ENCODE measurements around the gene PLTP.

Gene PLTP

DNA sequence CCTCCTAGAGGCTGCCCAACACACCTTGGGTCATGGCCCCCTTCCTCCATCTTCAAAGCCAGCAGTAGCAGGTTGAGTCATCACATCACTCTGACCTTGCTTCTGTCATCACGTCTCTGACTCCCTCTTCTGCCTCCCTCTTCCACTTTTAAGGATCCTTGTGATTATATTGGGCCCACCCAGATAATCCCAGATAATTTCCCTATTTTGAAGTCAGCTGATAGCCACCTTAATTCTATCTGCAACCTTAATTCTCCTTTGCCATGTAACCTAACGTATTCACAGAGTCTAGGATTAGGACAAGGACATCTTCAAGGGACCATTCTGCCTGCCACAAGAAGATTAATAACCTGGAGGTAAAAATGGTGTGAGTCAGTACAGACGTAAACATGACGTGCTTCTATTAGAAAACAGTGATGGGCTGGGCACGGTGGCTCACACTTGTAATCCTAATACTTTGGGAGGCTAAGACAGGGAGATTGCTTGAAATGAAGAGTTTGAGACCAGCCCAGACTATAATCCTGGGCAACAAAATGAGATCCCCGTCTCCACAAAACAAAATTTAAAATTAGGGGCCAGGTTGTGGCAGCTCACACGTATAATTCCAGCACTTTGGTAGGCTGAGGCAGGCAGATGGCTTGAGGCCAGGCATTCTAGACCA, 51.3 kb downstream of the PLTP start:
- no peaks in the 10 kb centered on the region for H3K9me3 Mint-ChIP-seq
- DNase-seq (ENCODE audit: low spot score in 2 of 2) (no peak), ATAC-seq (no peak)
- no peaks in the 10 kb centered on the region for H3K36me3 Mint-ChIP-seq
- peaks cover 36% of the 10 kb centered on the region for H3K4me1 Mint-ChIP-seq
- no peak overlapping the region for H3K27ac Mint-ChIP-seq
- no peak overlapping the region for H3K4me3 Mint-ChIP-seq

DNA sequence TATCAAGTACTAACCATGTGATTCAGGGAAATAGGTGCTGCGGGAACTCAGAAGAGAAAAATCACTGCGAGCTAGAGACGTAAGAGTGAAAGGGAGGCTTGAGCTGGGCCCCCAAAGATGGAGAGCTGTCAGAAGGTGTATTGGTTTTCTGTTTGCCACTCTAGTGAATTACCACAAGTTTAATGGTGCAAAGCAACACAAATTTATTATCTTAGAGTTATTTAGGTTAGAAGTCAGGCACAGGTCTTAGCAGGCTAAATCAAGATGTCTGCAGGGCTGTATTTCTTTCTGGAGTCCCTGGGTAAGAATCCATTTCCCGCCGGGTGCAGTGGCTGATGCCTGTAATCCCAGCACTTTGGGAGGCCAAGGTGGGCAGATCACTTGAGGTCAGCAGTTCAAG, 52.0 kb downstream of the PLTP start:
- Mint-ChIP-seq H3K27ac (no peak overlapping the region), H3K4me3 (no peak overlapping the region), H3K36me3 (no peaks in the 10 kb centered on the region), H3K4me1 (peaks cover 36% of the 10 kb centered on the region), H3K9me3 (no peaks in the 10 kb centered on the region)
- ATAC-seq (no peak), DNase-seq (ENCODE audit: low spot score in 2 of 2) (no peak)

DNA sequence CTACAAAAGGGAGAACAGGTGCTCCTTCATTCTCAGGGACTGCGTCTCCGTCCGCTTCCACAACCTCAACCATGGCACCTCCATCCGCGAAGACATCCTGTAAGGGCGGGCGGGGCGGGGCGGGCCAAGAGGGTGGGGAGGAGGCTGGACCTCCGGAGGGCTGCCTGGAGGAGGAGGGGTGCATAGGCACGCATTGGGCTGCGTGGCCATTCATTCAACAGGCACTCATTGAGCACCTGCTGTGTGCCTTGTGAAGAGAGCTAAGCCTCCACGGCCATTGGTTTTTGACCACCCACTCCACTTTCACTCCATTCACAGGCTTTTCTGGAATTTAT, 54.1 kb downstream of the PLTP start:
- peaks cover 10% of the 10 kb centered on the region for H3K36me3 Mint-ChIP-seq
- H3K4me3 Mint-ChIP-seq, result peak overlapping the region; percentile 98
- peak overlapping the region; percentile 97 for H3K27ac Mint-ChIP-seq
- H3K4me1 Mint-ChIP-seq, result peaks cover 36% of the 10 kb centered on the region
- H3K9me3 Mint-ChIP-seq, result no peaks in the 10 kb centered on the region
- peak; percentile 57 for ATAC-seq
- DNase-seq (ENCODE audit: low spot score in 2 of 2), result no peak

DNA sequence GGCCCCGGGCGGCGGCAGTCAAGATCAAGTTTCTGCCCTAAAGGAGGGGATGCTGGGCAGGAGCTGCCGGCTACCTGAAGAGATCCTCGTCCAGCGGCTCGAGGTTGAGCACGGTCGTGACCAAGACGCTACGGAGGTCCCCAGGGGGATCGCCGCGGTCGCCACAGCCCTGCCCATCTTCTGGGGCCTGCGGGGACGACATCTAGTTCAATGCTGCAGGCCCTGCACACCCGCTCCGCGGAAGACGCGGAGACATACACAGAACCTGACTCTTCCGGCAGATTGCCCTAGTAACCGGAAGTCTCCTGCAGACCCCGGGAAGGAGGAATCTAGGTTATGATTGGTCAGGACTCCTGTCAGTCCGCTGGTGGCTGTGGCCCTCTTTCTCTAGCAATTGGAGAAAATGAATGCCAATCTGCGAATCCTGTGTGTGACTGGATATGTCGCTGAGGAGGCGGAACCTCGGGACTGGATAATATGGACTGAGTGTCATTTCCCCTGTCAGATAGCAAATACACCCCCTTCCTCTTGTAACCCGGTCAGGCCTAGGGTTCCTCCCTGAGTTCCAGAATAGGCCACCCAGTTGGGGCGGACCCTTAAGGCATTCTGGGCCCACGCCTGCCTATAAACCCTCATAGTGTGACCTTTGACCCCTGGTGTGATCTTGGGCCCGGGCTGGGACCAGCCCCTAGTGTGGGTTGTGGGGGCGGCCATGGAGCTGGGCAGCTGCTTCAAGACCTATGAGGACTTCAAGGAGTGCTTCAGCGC, 54.7 kb downstream of the PLTP start, which contains the start of the genes ACOT8 and ZSWIM3:
Gene ACOT8 (minus strand): TSS at position 279 of the 768 bp plus-strand sequence. CDS start 77 bp downstream, at position 202.
Gene ZSWIM3 (plus strand): TSS at position 501 of the 768 bp plus-strand sequence. CDS start 212 bp downstream, at position 713.
- DNase-seq (ENCODE audit: low spot score in 2 of 2) (peak; percentile 83 to 94), ATAC-seq (peak; percentile 98)
- Mint-ChIP-seq H3K36me3 (peaks cover 15% of the 10 kb centered on the region), H3K4me3 (peak within 1 kb of the TSS; percentile 98), H3K9me3 (no peaks in the 10 kb centered on the region), H3K27ac (peak within 1 kb of the TSS; percentile 97), H3K4me1 (peaks cover 36% of the 10 kb centered on the region)

- Mint-ChIP-seq H3K9me3 (no peaks in the 10 kb centered on the region), H3K36me3 (peaks cover 29% of the 10 kb centered on the region), H3K4me1 (peaks cover 26% of the 10 kb centered on the region), H3K27ac (no peak overlapping the region), H3K4me3 (no peak overlapping the region)
- DNase-seq (ENCODE audit: low spot score in 2 of 2), result no peak
- ATAC-seq, result no peak
Observed at GRCh38 chr20:45853484-45853883, 58.5 kb downstream of the PLTP start.

DNA sequence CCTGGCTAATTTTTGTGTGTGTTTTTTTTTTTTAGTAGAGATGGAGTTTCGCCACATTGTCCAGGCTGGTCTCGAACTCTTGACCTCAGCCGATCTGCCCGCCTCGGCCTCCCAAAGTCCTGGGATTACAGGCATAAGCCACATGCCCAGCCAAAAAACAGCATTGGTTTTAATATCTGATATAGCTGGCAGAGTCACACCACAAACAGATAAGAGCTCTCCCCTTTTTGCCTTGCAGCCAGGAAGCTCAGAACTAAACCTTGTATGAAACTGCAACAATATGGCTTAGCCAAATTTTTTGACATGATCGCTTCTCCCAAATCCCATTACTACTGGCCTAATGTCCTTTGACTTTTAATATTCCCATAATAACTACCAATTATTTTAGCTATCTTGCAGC, 59.6 kb downstream of the PLTP start:
- DNase-seq (ENCODE audit: low spot score in 2 of 2) (no peak), ATAC-seq (no peak)
- no peak overlapping the region for H3K4me3 Mint-ChIP-seq
- H3K9me3 Mint-ChIP-seq, result no peaks in the 10 kb centered on the region
- H3K27ac Mint-ChIP-seq, result no peak overlapping the region
- peaks cover 37% of the 10 kb centered on the region for H3K36me3 Mint-ChIP-seq
- H3K4me1 Mint-ChIP-seq, result peaks cover 14% of the 10 kb centered on the region

GRCh38 chr20:45851501-45851900, 60.5 kb downstream of the PLTP start:
- H3K4me1 Mint-ChIP-seq, result peaks cover 13% of the 10 kb centered on the region
- ATAC-seq (no peak), DNase-seq (ENCODE audit: low spot score in 2 of 2) (no peak)
- H3K4me3 Mint-ChIP-seq, result no peak overlapping the region
- peaks cover 44% of the 10 kb centered on the region for H3K36me3 Mint-ChIP-seq
- H3K9me3 Mint-ChIP-seq, result no peaks in the 10 kb centered on the region
- H3K27ac Mint-ChIP-seq, result no peak overlapping the region

DNA sequence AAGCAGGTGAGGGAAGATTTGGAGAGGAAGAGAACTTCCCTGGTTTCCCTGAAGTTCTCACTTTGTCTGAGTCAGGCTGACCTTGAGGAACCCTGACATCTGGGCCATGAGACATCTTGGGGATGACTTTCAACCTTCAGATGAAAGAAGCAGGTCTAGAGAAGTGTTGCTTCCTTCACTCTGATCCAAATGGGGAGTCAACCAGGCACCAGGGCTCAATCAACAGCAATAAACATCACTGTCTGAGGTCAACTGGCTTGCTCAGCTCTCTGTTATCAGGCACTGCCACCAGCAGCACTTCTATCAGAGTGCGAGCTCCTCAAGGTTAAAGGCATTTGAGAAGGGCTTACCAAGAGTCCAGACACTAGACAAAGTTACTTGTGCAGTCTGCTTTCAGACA, 61.0 kb downstream of the PLTP start:
- Mint-ChIP-seq H3K36me3 (peaks cover 50% of the 10 kb centered on the region), H3K4me1 (peaks cover 7% of the 10 kb centered on the region), H3K4me3 (no peak overlapping the region), H3K27ac (peak overlapping the region; percentile 48), H3K9me3 (no peaks in the 10 kb centered on the region)
- DNase-seq (ENCODE audit: low spot score in 2 of 2), result no peak
- ATAC-seq, result no peak

DNA sequence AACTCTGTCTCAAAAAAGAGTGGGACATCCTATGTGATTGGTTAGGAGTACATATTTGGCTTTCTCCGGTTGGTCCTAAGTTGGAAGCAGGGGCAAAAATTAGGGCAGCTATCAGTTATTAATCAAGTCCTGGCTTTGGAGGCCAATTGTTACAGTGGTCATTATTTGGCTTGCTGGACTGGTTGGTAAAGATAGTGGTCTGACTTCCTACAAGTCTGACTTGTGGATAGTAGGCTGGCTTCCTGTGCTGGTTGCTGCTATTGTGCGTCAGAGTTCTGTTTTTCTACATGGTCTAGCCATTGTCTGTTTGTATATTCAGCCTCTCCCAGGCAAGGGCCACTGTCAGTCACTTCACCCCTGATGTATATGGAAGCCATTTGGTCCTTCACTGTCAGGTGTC, 61.7 kb downstream of the PLTP start:
- peaks cover 57% of the 10 kb centered on the region for H3K36me3 Mint-ChIP-seq
- H3K9me3 Mint-ChIP-seq, result no peaks in the 10 kb centered on the region
- peak overlapping the region; percentile 48 for H3K27ac Mint-ChIP-seq
- H3K4me1 Mint-ChIP-seq, result peaks cover 6% of the 10 kb centered on the region
- no peak for DNase-seq (ENCODE audit: low spot score in 2 of 2)
- no peak overlapping the region for H3K4me3 Mint-ChIP-seq
- no peak for ATAC-seq

DNA sequence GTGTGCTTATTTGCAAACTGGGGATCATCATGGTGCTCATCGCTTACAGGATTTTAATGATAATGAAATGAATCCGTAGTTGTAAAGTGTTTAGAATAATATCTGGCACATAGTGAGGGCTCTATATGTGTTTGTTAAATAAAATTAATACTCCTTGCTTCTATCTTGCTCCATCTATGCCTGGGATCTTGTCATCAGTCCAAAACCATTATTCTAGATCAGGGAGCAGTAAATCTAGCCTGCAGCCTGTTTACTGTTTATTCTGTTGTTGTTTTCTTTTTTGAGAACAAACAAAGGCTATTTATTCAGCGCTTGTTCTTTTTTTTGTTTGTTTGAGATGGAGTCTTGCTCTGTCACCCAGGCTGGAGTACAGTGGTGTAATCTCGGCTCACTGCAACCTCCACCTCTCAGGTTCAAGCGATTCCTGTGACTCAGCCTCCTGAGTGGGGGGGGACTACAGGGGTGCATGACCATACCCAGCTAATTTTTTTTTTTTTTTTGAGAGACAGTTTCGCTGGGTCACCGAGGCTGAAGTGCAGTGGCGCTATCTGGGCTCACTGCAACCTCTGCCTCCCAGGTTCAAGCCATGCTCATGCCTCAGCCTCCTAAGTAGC, 62.9 kb downstream of the PLTP start:
- H3K27ac Mint-ChIP-seq, result no peak overlapping the region
- H3K4me3 Mint-ChIP-seq, result no peak overlapping the region
- ATAC-seq (no peak), DNase-seq (ENCODE audit: low spot score in 2 of 2) (no peak)
- H3K4me1 Mint-ChIP-seq, result peaks cover 6% of the 10 kb centered on the region
- no peaks in the 10 kb centered on the region for H3K9me3 Mint-ChIP-seq
- peaks cover 69% of the 10 kb centered on the region for H3K36me3 Mint-ChIP-seq
